ENCODE results near the gene NEDD4L.

- TF ChIP-seq CTCF (IDR thresholded peaks at IDR 0.05; ENCODE audit: insufficient read depth, low read length, poor library complexity, severe bottlenecking), result no peak
- no peak for TF ChIP-seq EZH2phosphoT487 (conservative IDR thresholded peaks at IDR 0.05; ENCODE audit: low read length)
Observed at GRCh38 chr18:58069721-58070292, 25.8 kb downstream of the NEDD4L start.
